ENCODE data around the gene DDX23.

The DDX23 gene

DNA sequence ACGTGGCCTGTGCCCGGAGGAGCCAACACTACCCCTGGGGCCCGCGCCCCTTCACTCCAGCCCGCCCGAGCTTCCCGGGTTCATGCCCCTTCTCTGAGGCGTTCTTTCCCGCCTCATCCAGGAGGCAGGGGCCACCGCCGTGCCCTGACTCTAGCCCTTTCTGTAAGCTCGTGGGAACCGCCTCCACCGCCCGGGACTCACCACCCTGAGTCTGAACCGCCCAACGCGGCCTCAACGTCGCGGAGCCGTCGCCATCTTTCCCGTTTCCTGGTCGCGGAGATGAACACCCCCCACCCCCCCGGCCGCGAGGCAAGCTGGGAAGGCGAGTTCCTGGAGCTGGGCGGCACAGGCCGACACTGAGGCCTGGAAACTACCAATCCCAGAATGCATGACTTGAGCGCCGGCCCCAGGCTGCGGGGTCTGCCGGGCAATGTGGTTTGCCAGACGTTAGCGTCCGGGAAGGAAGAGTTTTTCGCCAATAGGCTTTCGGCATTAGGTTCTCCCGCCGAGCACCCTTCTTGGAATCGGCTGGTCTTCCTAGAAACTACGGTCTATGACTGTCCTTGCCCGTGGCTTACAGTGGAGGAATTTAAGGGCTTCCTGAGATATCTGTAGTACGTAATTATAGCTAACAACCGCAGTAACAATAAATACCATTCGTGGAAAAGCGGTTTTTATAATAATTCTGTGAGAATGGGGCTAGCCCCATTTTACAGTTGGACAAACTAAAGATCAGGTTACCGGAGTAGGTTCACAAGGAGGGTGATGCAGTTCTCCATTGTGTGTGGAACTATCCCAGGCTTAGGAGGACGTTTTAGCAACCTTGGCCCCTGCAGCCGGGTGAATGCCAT is at the start of gene DDX23:
DDX23 (minus strand) TSS at position 281 of the 851 bp plus-strand sequence. CDS start 6,381 bp downstream, outside the sequence.
- peak; percentile 95 for DNase-seq (ENCODE audit: low spot score)
- TF ChIP-seq, protein P1, sequence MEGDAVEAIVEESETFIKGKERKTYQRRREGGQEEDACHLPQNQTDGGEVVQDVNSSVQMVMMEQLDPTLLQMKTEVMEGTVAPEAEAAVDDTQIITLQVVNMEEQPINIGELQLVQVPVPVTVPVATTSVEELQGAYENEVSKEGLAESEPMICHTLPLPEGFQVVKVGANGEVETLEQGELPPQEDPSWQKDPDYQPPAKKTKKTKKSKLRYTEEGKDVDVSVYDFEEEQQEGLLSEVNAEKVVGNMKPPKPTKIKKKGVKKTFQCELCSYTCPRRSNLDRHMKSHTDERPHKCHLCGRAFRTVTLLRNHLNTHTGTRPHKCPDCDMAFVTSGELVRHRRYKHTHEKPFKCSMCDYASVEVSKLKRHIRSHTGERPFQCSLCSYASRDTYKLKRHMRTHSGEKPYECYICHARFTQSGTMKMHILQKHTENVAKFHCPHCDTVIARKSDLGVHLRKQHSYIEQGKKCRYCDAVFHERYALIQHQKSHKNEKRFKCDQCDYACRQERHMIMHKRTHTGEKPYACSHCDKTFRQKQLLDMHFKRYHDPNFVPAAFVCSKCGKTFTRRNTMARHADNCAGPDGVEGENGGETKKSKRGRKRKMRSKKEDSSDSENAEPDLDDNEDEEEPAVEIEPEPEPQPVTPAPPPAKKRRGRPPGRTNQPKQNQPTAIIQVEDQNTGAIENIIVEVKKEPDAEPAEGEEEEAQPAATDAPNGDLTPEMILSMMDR (IDR thresholded peaks at IDR 0.05; ENCODE audit: extremely low read depth, missing control alignments) = no peak

DNA sequence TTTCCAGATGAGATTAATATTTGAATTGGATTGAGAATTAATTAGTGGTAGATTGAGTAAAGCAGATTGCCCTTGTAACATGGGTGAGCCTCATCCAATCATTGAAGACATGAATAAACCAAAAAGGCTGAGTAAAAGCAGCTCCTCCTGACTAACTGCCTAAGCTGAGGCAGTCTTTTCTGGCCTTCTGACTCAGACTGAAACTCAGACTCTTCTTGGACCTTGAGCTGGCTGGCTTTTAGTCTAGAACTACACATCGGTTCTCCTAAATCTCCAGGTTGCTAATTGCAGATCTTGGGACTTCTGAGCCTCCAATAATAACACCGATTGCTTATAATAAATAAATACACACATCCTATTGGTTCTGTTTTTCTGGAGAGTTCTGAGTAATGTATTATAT is 49.3 kb upstream of the DDX23 start:
- DNase-seq (ENCODE audit: low spot score) = peak; percentile 70
- TF ChIP-seq, protein P1 (IDR thresholded peaks at IDR 0.05; ENCODE audit: extremely low read depth, missing control alignments) = no peak

DNA sequence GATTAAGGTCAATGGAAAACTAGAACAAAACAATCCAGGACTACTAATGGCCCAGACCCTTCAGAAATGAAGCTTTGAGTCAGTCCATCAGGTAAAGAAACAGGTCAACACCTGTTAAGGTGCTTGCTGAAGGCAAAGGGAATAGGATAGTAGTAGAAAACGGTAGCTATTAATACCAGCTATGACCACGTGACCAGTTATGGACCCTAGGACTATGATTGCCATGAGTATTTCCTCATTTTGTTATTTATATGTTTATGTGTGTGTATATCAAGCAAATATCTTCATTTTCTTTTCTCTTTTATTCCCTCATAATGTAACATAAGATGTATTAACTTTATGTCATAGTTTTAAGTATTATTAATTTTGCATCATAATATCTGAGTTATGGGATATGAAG is 47.7 kb upstream of the DDX23 start:
- no peak for DNase-seq (ENCODE audit: low spot score)
- TF ChIP-seq, protein P1 (IDR thresholded peaks at IDR 0.05; ENCODE audit: extremely low read depth, missing control alignments) = no peak

DNA sequence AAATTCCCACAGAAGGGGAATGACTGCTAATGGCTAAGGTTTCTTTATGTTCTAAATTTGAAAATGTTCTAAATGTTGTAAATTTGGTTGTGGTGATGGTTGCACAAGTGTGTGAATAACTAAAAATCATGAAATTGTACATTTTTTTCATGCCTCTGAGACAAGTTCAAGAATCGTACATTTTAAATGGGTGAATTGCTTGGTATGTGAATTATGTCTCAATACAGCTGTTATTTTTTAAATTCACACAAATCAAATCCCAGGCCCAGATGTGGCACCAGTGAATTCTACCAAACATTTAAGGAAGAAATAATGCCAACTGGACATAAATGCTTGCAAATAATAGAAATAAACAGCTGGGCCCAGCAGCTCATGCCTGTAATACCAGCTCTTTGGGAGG is 42.3 kb upstream of the DDX23 start:
- TF ChIP-seq, protein P1 (IDR thresholded peaks at IDR 0.05; ENCODE audit: extremely low read depth, missing control alignments) = no peak
- no peak for DNase-seq (ENCODE audit: low spot score)

DNA sequence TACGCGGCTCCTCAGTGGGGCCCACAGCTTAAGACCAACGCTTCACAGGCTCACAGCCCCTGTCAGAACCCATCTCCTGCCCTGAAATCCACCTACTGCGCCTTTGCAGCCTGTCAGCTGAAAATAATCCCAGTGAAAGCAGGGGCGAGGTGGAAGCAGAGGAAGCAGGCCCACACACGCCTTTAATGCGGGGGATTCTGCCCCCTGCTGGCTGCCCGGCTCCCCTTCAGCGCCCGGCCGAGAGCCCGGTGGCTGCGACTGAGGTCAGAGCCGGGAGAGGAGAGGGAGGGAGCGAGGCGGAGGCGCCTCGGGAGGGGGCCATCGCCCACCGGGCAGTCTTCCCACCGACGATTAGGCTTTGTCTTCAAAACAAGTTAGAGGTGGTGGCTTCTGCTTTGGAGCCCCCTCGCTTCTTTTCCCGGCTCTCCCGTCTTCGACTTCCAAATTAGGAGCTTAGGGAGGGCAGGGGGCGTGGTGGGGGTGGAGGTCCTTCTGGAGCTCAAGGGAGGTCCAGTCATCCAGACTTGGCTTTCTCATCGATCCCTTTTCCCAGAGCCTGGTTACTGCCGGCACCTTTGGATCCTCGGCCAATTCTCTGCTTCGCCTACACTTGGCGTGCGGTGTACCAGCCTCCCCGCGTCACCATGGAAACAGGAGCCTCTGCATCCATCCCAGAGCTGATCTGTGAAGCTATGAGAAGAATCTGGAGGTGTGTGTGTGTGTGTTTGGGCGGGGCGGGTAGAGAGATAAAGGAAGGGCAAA is 38.9 kb upstream of the DDX23 start:
- DNase-seq (ENCODE audit: low spot score) = peak; percentile 71
- TF ChIP-seq, protein P1 (IDR thresholded peaks at IDR 0.05; ENCODE audit: extremely low read depth, missing control alignments) = peak; percentile 93

DNA sequence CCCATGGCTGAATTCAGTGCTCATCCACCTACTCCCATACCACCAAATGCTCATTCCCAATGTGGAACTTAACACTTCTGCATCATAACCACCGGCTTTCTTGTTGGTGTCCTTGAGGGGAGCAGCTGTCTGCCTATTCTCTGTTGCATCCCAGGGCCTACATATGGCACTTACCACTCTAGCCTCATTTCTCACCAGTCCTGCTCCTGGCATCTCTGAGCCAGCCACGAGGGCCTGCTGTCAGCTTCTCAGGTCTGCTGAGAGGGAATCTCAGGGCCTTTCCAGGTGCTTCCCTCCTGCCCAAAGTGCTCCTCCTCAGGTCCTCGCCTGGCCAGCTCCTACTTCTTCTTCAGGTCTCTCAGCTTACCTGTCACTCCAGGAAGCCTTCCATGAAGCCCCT is 37.7 kb upstream of the DDX23 start:
- TF ChIP-seq, protein P1 (IDR thresholded peaks at IDR 0.05; ENCODE audit: extremely low read depth, missing control alignments) = no peak
- no peak for DNase-seq (ENCODE audit: low spot score)
